Measurements from ENCODE around the gene CACNA2D4. TPM values are rescaled to one million over a fixed set of nuclear protein-coding genes. Genes with fewer than 3 reads are reported as not detected.

Gene CACNA2D4
- total RNA-seq, 1 donor from 2014 or later, result 6.1 TPM

DNA sequence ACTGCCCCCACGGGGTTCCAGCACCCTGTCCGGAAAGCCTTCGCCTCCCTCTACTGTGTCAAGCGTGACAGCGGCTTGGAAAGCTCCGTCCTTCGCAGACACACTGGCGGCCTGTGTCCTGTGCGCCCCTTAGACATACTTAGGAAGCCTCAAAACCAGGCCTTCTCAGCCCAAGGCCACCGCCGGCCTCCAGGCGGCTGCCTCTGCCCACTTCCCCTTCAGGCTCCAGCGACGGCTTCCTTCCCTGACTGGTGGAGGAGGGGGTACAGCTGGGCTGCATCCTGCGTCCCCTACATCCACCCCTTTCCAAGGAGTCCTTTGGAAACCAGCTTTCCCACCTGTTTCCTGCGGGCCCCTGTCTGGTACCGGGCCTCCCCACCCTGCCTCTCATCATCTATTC is 2.5 kb upstream of the CACNA2D4 start:
- H3K9me3 Mint-ChIP-seq, result no peaks in the 10 kb centered on the region
- peaks cover 16% of the 10 kb centered on the region for H3K4me1 Mint-ChIP-seq (ENCODE audit: low read depth)
- no peak for DNase-seq (ENCODE audit: low spot score)
- intact Hi-C loops (cut with micrococcal nuclease), result no loop called here
- no peak overlapping the region for H3K4me3 Mint-ChIP-seq
- peaks cover under 1% of the 10 kb centered on the region for H3K36me3 Mint-ChIP-seq (ENCODE audit: low read depth)
- H3K27me3 Mint-ChIP-seq (ENCODE audit: insufficient read depth), result peaks cover 17% of the 10 kb centered on the region
- no peak overlapping the region for H3K27ac Mint-ChIP-seq

DNA sequence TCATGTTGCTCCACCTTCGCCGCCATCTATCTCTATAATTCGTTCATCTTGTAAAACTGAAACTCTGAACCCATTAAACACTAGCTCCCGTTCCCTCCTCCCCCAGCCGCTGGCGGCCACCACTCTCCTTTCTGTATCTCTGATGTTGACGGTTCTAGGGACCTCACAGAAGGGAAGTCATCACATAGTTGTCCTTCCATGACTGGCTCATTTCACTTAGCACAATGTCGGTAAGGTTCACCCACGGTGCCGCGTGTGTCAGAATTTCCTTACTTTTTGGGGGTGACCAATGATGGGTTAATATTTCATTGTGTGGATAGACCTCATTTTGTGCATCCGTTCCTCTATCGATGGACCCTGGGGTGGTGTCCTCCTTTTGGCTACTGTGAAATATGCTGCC is 2.0 kb upstream of the CACNA2D4 start:
- Mint-ChIP-seq H3K36me3 (ENCODE audit: low read depth) (peaks cover 3% of the 10 kb centered on the region), H3K27ac (no peak overlapping the region), H3K4me3 (no peak overlapping the region), H3K4me1 (ENCODE audit: low read depth) (peaks cover 20% of the 10 kb centered on the region), H3K9me3 (no peaks in the 10 kb centered on the region), H3K27me3 (ENCODE audit: insufficient read depth) (peaks cover 17% of the 10 kb centered on the region)
- intact Hi-C loops (cut with micrococcal nuclease), result no loop called here
- no peak for DNase-seq (ENCODE audit: low spot score)

DNA sequence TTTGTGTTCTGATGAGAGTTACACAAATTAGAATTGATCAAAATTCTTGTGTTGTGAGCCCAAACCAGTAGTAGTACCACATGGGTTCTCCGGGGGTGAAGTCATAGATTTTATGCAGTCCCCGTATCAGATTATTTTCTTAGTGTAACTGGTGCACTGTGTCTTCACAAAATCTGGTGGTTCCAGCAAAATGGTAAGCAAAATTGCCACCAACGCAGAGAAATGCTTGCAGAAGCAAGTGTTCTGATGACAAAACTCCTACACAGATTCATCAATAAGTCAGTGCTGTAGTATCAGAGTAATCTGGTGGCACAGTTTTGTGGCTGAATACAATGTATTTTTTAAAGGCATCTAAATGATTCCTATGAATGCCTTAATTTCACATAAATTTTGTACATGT is 1.3 kb upstream of the CACNA2D4 start:
- intact Hi-C loops (cut with micrococcal nuclease), result no loop called here
- Mint-ChIP-seq H3K27me3 (ENCODE audit: insufficient read depth) (peaks cover 17% of the 10 kb centered on the region), H3K9me3 (no peaks in the 10 kb centered on the region), H3K4me3 (no peak overlapping the region), H3K4me1 (ENCODE audit: low read depth) (peaks cover 16% of the 10 kb centered on the region), H3K36me3 (ENCODE audit: low read depth) (peaks cover 3% of the 10 kb centered on the region), H3K27ac (no peak overlapping the region)
- DNase-seq (ENCODE audit: low spot score), result no peak

DNA sequence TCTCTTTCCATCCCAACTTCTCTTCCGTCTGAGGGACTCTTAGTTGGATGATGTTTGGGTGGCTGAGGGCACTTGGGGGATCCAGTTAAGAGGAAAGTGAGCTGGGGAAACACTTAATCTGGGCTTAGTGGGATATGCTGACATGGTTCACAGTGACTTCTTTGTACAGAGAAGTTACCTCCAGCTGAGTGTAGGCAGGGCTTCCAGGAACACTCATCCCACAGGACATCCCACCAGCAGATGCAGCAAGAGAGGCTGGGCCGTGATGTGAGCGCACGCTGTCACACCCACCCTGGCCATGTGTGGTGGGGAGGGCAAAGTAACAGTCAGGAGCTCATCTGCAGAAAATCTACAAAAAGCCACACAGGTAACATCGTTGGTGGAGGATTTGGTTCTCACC is 832 bp upstream of the CACNA2D4 start:
- H3K4me3 Mint-ChIP-seq, result no peak overlapping the region
- no peaks in the 10 kb centered on the region for H3K9me3 Mint-ChIP-seq
- H3K27ac Mint-ChIP-seq, result no peak overlapping the region
- peaks cover 3% of the 10 kb centered on the region for H3K36me3 Mint-ChIP-seq (ENCODE audit: low read depth)
- H3K4me1 Mint-ChIP-seq (ENCODE audit: low read depth), result peaks cover 11% of the 10 kb centered on the region
- intact Hi-C loops (cut with micrococcal nuclease), result no loop called here
- DNase-seq (ENCODE audit: low spot score), result no peak
- H3K27me3 Mint-ChIP-seq (ENCODE audit: insufficient read depth), result peaks cover 17% of the 10 kb centered on the region

DNA sequence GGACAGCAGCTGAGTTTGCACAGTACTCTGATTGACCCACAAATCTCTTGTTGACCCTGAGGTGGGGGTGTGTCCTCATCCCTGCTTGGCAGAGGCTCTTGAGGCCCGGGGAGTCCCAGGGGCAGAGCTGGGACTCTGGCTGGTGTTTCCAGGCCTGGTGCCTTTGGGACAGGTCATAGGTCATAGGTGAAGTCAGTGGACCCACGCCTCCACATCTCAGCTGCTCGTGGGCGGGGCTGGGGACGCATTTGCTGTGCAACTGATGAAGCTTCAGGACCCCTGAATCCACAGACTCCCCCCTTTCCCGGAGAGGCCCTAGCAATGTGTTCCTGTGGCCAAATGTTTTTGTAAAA is 408 bp upstream of the CACNA2D4 start:
- no peak for DNase-seq (ENCODE audit: low spot score)
- Mint-ChIP-seq H3K36me3 (ENCODE audit: low read depth) (peaks cover 3% of the 10 kb centered on the region), H3K4me1 (ENCODE audit: low read depth) (peaks cover 11% of the 10 kb centered on the region), H3K4me3 (no peak overlapping the region), H3K27me3 (ENCODE audit: insufficient read depth) (peaks cover 17% of the 10 kb centered on the region), H3K9me3 (no peaks in the 10 kb centered on the region), H3K27ac (no peak overlapping the region)
- intact Hi-C loops (cut with micrococcal nuclease), result no loop called here

DNA sequence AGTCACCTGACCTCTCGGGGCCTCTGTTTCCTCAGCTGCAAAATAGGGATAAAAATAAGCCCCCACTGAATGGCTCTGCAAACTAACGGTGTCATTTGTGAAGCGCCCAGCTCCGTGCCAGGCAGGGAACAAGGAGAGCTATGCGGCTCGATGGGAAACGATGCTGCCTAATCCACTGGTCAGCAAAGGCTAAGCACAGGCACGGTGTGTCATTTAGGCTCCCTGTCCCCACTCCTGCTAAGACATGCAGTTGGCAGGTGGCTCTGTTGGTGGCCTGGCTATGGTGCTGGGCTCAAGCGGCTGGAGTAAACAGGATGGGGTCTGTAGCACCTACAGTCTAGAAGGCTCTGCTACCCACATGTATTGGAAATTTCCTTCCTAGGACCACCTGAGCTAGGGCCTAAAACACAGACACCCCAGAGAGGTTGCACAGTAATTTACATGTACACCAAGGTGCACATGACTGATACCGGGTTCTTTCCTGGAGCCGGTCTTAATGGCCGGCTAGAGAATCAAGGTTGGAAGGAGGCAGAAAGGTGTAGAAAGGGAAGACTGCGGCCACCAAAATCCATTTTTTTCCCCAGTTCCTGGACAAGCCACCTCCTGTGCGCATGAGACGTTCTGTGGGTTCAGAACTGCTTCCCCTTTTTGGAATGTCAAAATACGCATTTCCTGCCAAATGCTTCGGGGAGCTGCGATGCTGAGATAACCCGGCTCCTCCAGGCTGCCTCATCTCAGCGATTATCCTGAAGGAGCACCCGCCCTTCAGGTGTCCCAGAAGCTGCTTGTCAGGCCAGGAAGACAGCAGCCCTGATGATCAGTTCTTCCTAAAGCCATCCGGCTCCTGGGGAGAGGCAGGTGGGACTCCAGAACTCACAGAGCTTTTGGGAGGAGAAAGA is 1.0 kb downstream of the CACNA2D4 start:
- Mint-ChIP-seq H3K4me1 (ENCODE audit: low read depth) (peaks cover 11% of the 10 kb centered on the region), H3K27me3 (ENCODE audit: insufficient read depth) (peaks cover 17% of the 10 kb centered on the region), H3K36me3 (ENCODE audit: low read depth) (peaks cover 3% of the 10 kb centered on the region), H3K4me3 (no peak overlapping the region), H3K27ac (no peak overlapping the region), H3K9me3 (no peaks in the 10 kb centered on the region)
- no peak for DNase-seq (ENCODE audit: low spot score)
- intact Hi-C loops (cut with micrococcal nuclease), result no loop called here

DNA sequence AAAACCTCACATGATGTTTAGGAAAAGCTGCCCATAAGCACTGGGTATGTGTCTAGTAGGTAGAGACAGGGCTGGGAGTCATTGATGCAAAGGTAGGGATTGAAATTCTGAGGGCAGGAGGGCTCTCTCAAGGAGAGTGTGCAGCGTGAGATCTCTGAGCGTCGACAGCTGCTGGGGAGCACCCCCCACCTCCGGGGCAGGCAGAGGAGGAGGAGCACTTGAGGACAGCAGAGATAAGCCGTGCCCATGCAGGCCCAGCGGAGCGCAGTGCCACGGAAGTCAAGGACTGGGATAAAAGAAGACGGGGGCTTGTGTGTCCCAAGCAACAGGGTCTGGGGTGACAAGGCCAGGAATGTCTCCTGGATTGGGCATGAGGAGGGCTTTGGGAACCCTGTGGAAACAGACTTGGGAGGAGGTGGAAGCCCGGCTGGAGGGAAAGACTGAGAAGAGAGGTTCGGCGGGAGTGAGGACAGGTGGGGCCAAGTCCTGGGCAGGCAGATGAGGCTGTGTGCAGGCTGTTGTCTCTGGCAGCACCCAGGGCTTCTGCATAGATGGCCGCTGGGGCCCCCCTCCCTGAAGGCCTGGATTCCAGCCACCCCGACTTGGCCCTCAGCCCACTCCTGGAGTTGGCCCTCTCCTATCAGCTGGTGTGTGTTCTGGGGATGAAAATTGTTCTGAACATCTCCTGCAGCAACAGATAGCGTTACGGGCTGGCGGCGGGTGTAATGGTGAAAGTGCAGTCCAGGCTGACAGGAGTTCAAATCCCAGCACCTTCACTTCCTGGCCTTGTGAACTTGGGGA is 1.9 kb downstream of the CACNA2D4 start:
- Mint-ChIP-seq H3K27me3 (ENCODE audit: insufficient read depth) (peaks cover 17% of the 10 kb centered on the region), H3K36me3 (ENCODE audit: low read depth) (peaks cover 3% of the 10 kb centered on the region), H3K9me3 (no peaks in the 10 kb centered on the region), H3K27ac (no peak overlapping the region), H3K4me1 (ENCODE audit: low read depth) (peaks cover 11% of the 10 kb centered on the region), H3K4me3 (no peak overlapping the region)
- no peak for DNase-seq (ENCODE audit: low spot score)
- intact Hi-C loops (cut with micrococcal nuclease), result no loop called here

DNA sequence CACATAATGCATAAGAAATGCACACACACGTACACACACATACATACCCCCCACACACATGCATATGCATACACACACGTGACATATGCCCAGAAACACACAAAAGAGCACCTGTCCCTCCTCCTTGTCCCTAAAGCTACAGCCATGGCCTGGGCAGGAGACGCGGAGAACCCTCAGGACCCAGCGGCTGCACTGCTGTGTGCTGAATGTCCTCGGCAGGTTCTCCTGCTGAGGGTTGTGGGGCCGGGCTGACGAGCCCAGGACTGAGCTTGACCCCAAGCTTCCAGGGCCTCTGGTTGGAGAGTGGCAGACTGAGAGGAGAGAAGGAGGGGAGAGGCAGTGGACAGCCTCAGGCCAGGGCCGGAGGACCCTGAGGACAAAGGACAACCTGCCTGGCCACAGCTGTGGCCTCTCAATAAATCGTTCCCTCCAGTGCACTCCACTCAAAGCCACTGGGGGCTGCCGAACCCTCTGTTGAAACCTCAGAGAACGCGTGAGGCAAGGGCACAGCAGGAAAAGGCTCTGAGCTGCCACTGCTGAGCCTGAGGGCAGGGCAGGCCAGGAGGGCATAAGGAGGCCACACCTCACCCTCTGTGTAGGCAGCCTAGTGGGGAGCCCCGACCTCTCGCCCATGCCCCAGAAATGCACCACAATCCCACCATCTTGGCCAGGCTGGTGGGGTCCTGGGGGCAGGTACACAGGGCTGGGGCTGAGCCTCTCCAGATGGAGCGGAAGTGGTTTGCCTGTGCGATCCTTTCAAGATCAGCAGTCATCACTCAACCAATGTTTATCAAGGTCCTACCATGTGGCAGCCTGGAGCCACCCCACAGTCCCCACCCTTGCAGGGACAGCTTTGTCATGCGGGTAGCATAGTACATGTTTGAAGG is 3.1 kb downstream of the CACNA2D4 start:
- Mint-ChIP-seq H3K4me3 (peak overlapping the region; percentile 25), H3K27ac (peak overlapping the region; percentile 25), H3K9me3 (no peaks in the 10 kb centered on the region), H3K36me3 (ENCODE audit: low read depth) (peaks cover 3% of the 10 kb centered on the region), H3K27me3 (ENCODE audit: insufficient read depth) (peaks cover 7% of the 10 kb centered on the region), H3K4me1 (ENCODE audit: low read depth) (peaks cover 11% of the 10 kb centered on the region)
- DNase-seq (ENCODE audit: low spot score), result peak; percentile 16
- intact Hi-C loops (cut with micrococcal nuclease), result no loop called here

DNA sequence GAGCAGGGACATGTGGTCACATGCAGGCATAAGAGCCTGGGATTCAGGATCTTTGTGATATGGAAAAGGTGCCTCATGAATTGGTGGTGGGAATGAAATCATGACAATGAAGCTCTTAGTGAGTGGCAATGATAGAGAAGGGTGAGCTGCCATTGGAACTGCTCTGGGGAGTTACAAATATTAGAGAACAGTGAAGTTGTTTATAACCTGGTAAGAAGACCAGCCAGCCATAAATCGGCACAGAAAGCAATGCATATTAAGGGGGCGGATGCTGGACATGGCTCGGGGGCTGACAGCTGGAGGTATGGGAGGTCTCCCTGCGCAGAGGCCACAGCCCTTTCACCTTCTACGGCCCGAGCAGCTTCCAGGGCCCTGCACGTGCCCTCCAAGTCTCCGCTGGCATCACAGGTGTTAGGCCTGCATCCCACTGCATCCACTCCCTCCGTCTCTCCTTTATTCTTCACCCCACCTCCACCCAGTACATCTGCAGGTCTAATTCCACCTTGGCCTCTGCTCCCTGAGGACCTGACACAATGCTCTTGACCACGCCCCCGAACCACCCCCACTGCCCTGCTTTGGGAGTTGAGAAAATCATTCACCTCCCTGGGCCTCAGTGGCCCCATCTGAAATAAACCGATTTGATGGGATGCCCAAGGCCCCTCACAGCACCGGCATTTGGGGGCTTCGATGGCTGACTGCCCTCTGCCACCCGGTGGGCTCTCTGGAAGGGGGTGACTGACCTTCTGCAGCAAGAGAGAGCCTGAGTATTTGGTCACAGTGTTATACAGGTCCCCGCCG is 4.1 kb downstream of the CACNA2D4 start:
- no peak for DNase-seq (ENCODE audit: low spot score)
- no peaks in the 10 kb centered on the region for H3K9me3 Mint-ChIP-seq
- H3K4me3 Mint-ChIP-seq, result no peak overlapping the region
- peaks cover 11% of the 10 kb centered on the region for H3K4me1 Mint-ChIP-seq (ENCODE audit: low read depth)
- intact Hi-C loops (cut with micrococcal nuclease), result no loop called here
- peaks cover 6% of the 10 kb centered on the region for H3K27me3 Mint-ChIP-seq (ENCODE audit: insufficient read depth)
- peaks cover 3% of the 10 kb centered on the region for H3K36me3 Mint-ChIP-seq (ENCODE audit: low read depth)
- H3K27ac Mint-ChIP-seq, result peak overlapping the region; percentile 52

DNA sequence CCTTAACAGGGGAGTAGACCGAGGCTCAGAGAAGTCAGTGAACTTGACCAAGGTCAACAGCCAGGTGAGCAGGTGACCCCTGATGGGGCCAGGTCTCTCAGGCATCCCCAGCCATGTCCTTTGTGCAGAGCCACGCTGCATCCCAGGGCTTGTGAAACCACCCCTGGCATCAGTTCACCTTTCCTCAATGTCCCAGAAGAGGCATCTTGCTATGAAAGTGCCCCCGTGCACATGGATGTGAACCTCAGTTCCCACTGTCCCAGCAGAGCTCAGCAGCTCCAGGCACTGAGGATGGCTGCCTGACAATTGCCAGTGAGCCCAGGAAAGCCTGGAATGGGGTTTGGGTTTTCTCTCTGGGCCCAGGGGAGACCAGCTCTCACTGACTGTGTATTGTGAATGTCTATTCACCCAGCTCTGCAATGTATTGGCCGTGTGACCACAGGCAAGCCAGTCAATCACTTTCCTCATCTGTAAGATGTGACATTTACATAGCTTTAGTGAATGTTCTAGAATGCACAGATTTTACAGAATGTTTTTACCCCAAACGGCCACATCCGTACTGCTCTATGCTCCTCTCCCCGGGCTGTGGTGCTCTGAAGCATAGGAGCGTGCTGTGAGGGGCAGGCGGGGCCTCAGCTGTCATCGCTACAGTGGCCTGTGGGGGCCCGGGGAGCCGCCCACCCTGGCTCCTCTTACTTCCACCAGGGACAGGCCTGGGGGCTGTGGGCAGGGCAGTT is 4.9 kb downstream of the CACNA2D4 start:
- peaks cover 3% of the 10 kb centered on the region for H3K36me3 Mint-ChIP-seq (ENCODE audit: low read depth)
- H3K4me1 Mint-ChIP-seq (ENCODE audit: low read depth), result peaks cover 11% of the 10 kb centered on the region
- intact Hi-C loops (cut with micrococcal nuclease), result no loop called here
- no peak overlapping the region for H3K4me3 Mint-ChIP-seq
- H3K27me3 Mint-ChIP-seq (ENCODE audit: insufficient read depth), result peaks cover 3% of the 10 kb centered on the region
- H3K9me3 Mint-ChIP-seq, result no peaks in the 10 kb centered on the region
- no peak overlapping the region for H3K27ac Mint-ChIP-seq
- no peak for DNase-seq (ENCODE audit: low spot score)

DNA sequence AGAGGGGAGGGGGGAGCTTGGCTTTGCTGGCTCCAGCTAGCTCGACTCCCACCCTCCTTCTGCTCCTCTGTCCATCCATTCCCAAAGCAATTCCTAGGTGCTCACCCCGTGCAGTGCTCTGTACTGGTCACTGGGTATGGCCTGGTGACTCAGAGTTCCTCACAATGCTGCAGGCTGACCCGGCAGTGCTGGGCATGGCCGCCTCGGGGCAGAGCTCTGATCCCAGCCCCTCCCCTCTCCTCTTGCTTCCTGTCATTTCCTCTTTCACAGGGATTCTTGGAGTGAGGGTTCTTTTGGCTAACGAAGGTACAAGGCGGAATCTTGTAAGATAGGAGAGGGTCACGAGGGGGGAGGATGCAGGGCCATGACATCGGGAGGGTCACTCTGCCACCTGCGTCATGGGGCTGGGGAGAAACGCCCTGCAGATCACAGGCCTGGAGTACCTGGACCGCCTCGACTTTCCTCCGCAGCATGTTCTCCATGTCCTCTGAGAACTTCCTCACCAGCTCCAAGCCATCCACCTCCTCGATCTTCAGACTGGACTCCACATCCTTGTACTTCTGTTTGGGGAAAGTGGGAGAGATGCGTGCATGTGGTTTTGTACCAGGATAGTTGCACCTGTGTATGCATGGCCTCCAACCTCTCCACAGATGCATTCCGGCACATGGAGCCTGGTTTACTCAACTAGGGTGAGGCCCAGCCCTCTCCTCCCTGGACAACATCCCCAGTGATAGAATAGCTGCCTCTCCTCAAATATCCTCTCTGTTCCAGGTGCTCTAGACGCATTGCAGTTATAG is 5.7 kb downstream of the CACNA2D4 start:
- DNase-seq (ENCODE audit: low spot score), result no peak
- Mint-ChIP-seq H3K27ac (no peak overlapping the region), H3K4me1 (ENCODE audit: low read depth) (peaks cover 12% of the 10 kb centered on the region), H3K4me3 (no peak overlapping the region), H3K36me3 (ENCODE audit: low read depth) (peaks cover 3% of the 10 kb centered on the region), H3K27me3 (ENCODE audit: insufficient read depth) (peaks cover 4% of the 10 kb centered on the region), H3K9me3 (no peaks in the 10 kb centered on the region)
- intact Hi-C loops (cut with micrococcal nuclease), result no loop called here
